HG02970 (cell line): Measurements from ENCODE around the gene HNRNPAB.

ENCODE experiments used
- ATAC-seq: cut with Tn5 transposase; IDR thresholded peaks from one replicate; pipeline ENCODE4 v1.9.1; 2021; ENCODE audit warnings: mild to moderate bottlenecking, moderate library complexity, moderate number of reproducible peaks; ENCODE audit not compliant: unreplicated experiment, low FRiP score

HNRNPAB gene

GRCh38 chr5:178204182-178204934, at the start of gene HNRNPAB:
TSS of gene HNRNPAB (plus strand) at chr5:178204533. CDS start at chr5:178204838, 305 bp downstream.
- peak; percentile 83 for ATAC-seq

- ATAC-seq: no peak
Measured at GRCh38 chr5:178155065-178155464, 49.3 kb upstream of the HNRNPAB start.

GRCh38 chr5:178160176-178160575, 44.2 kb upstream of the HNRNPAB start:
- ATAC-seq: no peak

- ATAC-seq: no peak
Measured at GRCh38 chr5:178162481-178162880, 41.9 kb upstream of the HNRNPAB start.

GRCh38 chr5:178163772-178164735, 40.3 kb upstream of the HNRNPAB start:
- ATAC-seq: peak; percentile 80

- no peak for ATAC-seq
Measured at GRCh38 chr5:178165581-178165980, 38.8 kb upstream of the HNRNPAB start.

- ATAC-seq: no peak
Measured at GRCh38 chr5:178170455-178170854, 33.9 kb upstream of the HNRNPAB start.

- no peak for ATAC-seq
Measured at GRCh38 chr5:178174456-178174855, 29.9 kb upstream of the HNRNPAB start.

- no peak for ATAC-seq
Measured at GRCh38 chr5:178176791-178177190, 27.5 kb upstream of the HNRNPAB start.

- ATAC-seq: no peak
Measured at GRCh38 chr5:178177569-178177968, 26.8 kb upstream of the HNRNPAB start.

- ATAC-seq: no peak
Measured at GRCh38 chr5:178180141-178180863, 24.0 kb upstream of the HNRNPAB start.

- ATAC-seq: no peak
Measured at GRCh38 chr5:178182158-178182876, 22.0 kb upstream of the HNRNPAB start.

- ATAC-seq: no peak
Measured at GRCh38 chr5:178186427-178186826, 17.9 kb upstream of the HNRNPAB start.

- ATAC-seq: no peak
Measured at GRCh38 chr5:178187014-178187413, 17.3 kb upstream of the HNRNPAB start, which contains the start of gene GMCL2. TSS of gene GMCL2 (minus strand) at chr5:178187371. CDS start at chr5:178187299, 72 bp downstream.

- no peak for ATAC-seq
Measured at GRCh38 chr5:178189433-178189832, 14.9 kb upstream of the HNRNPAB start.

GRCh38 chr5:178191661-178192060, 12.7 kb upstream of the HNRNPAB start:
- ATAC-seq: no peak

GRCh38 chr5:178192244-178192643, 12.1 kb upstream of the HNRNPAB start:
- ATAC-seq: no peak

- no peak for ATAC-seq
Measured at GRCh38 chr5:178192787-178193186, 11.5 kb upstream of the HNRNPAB start.

- no peak for ATAC-seq
Measured at GRCh38 chr5:178193251-178193809, 11.0 kb upstream of the HNRNPAB start.

GRCh38 chr5:178194026-178194425, 10.3 kb upstream of the HNRNPAB start:
- no peak for ATAC-seq
